B cell (primary cell): ENCODE measurements around the gene KCNAB3. TPM values are rescaled to one million over a fixed set of nuclear protein-coding genes. Genes with fewer than 3 reads are reported as not detected.

Source experiments
- ATAC-seq: fragments of 200-7000 bp; cut with Tn5 transposase; one replicate; pipeline ENCODE4 v1.10.0; 2021; ENCODE audit warnings: low read depth, mild to moderate bottlenecking, moderate number of reproducible peaks, moderate library complexity
- CTCF ChIA-PET: fragments of 350-600 bp; sonication (Branson Sonifier 250); formaldehyde crosslinking; loops from one replicate; lab custom pipeline; 2021; ENCODE audit warnings: antibody characterized with exemption, inconsistent platforms; lab: Charles Lee
- POLR2A ChIA-PET: fragments of 350-600 bp; sonication (Branson Sonifier 250); formaldehyde crosslinking; loops from one replicate; lab custom pipeline; 2021; ENCODE audit warnings: antibody characterized with exemption; lab: Charles Lee
- DNase-seq: peaks from one replicate; pipeline ENCODE4 v3.0.0; 2013
- H2AFZ ChIP-seq: 2 replicates; pipeline ENCODE4 v1.6.1; 2012; ENCODE audit warnings: mild to moderate bottlenecking, low read depth, low read length; ENCODE audit not compliant: insufficient read depth, poor library complexity, severe bottlenecking
- H3K27ac ChIP-seq, 2 donors: 1 replicate in 1 of 2; 2 replicates in 1 of 2; pipeline ENCODE4 v1.5.1; 2012 to 2013; ENCODE audit warnings: low read length in 2 of 2, mild to moderate bottlenecking in 2 of 2, moderate library complexity in 1 of 2
- H3K27me3 ChIP-seq, 4 experiments: fragments of 200-600 bp in 1 of 4; sonication (generic) in 1 of 4; replicated peaks in 1 of 4; 1 replicate in 2 of 4; 2 replicates in 2 of 4; pipeline versions ENCODE4 v1.6.1 to v1.7.0; 2013 to 2016; ENCODE audit warnings: low read length in 3 of 4, mild to moderate bottlenecking in 2 of 4, mixed read lengths in 1 of 4, moderate library complexity in 1 of 4; ENCODE audit not compliant: insufficient read depth in 4 of 4, control insufficient read depth in 3 of 4; ENCODE audit errors: control extremely low read depth in 1 of 4
- H3K36me3 ChIP-seq, 2 experiments: replicated peaks in 1 of 2; 1 replicate in 1 of 2; 2 replicates in 1 of 2; pipeline versions ENCODE4 v1.6.1 to v1.7.1; 2013; ENCODE audit warnings: low read length in 1 of 2; ENCODE audit not compliant: insufficient read depth in 2 of 2, control insufficient read depth in 1 of 2; ENCODE audit errors: control extremely low read depth in 1 of 2, extremely low read depth in 1 of 2
- H3K4me1 ChIP-seq, 2 donors: fragments of 200-600 bp in 1 of 2; sonication (generic) in 1 of 2; 1 replicate in 1 of 2; 2 replicates in 1 of 2; pipeline versions ENCODE4 v1.5.1 to v1.6.1; 2013 to 2017; ENCODE audit warnings: low read length in 2 of 2; ENCODE audit not compliant: control insufficient read depth in 2 of 2, insufficient read depth in 2 of 2
- H3K4me2 ChIP-seq: replicated peaks from 2 replicates; pipeline ENCODE3; 2012; ENCODE audit warnings: mild to moderate bottlenecking, low read depth, low read length; ENCODE audit not compliant: poor library complexity, severe bottlenecking
- H3K4me3 ChIP-seq, 5 experiments: fragments of 200-600 bp in 1 of 5; sonication (generic) in 1 of 5; 1 replicate in 3 of 5; 2 replicates in 2 of 5; pipeline versions ENCODE4 v1.5.1 to v1.7.0; 2011 to 2016; ENCODE audit warnings: low read length in 4 of 5, mild to moderate bottlenecking in 4 of 5, low read depth in 2 of 5, control low read depth in 1 of 5, moderate library complexity in 1 of 5; ENCODE audit not compliant: insufficient read depth in 1 of 5; ENCODE audit errors: control extremely low read depth in 1 of 5, extremely low read depth in 1 of 5
- H3K79me2 ChIP-seq: fragments of 200-600 bp; sonication (generic); one replicate; pipeline ENCODE4 v1.6.0; 2016; ENCODE audit warnings: low read length; ENCODE audit not compliant: control insufficient read depth, insufficient read depth
- H3K9ac ChIP-seq: fragments of 200-600 bp; sonication (generic); 2 replicates; pipeline ENCODE4 v1.6.1; 2017; ENCODE audit warnings: mild to moderate bottlenecking, low read length, moderate library complexity
- H3K9me3 ChIP-seq, 3 donors: one replicate each; pipeline versions ENCODE4 v1.6.1 to v1.7.1; 2013; ENCODE audit warnings: low read length in 2 of 3; ENCODE audit not compliant: control insufficient read depth in 2 of 3, insufficient read depth in 1 of 3; ENCODE audit errors: control extremely low read depth in 1 of 3
- H4K20me1 ChIP-seq: 2 replicates; pipeline ENCODE4 v1.6.0; 2012; ENCODE audit warnings: mild to moderate bottlenecking, low read length; ENCODE audit not compliant: insufficient read depth, control insufficient read depth, poor library complexity, severe bottlenecking
- H3K27ac Mint-ChIP-seq: one replicate; pipeline ENCODE4 v1.8.0; 2021; ENCODE audit warnings: mixed read lengths
- H3K27me3 Mint-ChIP-seq: one replicate; pipeline ENCODE4 v1.8.0; 2021; ENCODE audit warnings: mixed read lengths
- H3K4me1 Mint-ChIP-seq: one replicate; pipeline ENCODE4 v1.8.0; 2021; ENCODE audit warnings: mixed read lengths
- H3K4me3 Mint-ChIP-seq: one replicate; pipeline ENCODE4 v1.8.0; 2021; ENCODE audit warnings: mixed read lengths
- H3K9me3 Mint-ChIP-seq: one replicate; pipeline ENCODE4 v1.8.0; 2022; ENCODE audit warnings: mixed read lengths; ENCODE audit not compliant: insufficient read depth
- CTCF ChIP-seq: fragments of 200-600 bp; IDR thresholded peaks from one replicate; pipeline ENCODE4 v1.8.0; 2022; ENCODE audit warnings: antibody characterized with exemption, mild to moderate bottlenecking
- EZH2 ChIP-seq: IDR thresholded peaks from 2 replicates; pipeline ENCODE4 v1.6.1; 2012; ENCODE audit warnings: borderline replicate concordance, low read depth, mild to moderate bottlenecking, moderate library complexity, low read length; ENCODE audit not compliant: insufficient read depth, poor library complexity, severe bottlenecking
- WGBS: methylation state at CpG from one replicate; pipeline ENCODE4 v1.1.5; 2013; ENCODE audit warnings: missing lambda C conversion rate; ENCODE audit not compliant: insufficient coverage; 5-methylcytosine and 5-hydroxymethylcytosine counted together
- intact Hi-C: fragments of 100-400 bp; cut with micrococcal nuclease; formaldehyde crosslinking; loops from one replicate; pipeline ENCODE4 v1.10.0; 2022
- polyA plus RNA-seq: library from polyadenylated mRNA; depleted of rRNA; stranded (reverse); fragments of >200 nt; gene quantifications from 2 replicates; pipeline ENCODE4 v1.2.3, GENCODE V29; 2012
- total RNA-seq, 2 donors: library from RNA; stranded (reverse); fragments of 120-200 nt in 1 of 2; gene quantifications; 1 replicate in 1 of 2; 2 replicates in 1 of 2; pipeline versions ENCODE4 v1.2.3 to v1.2.4, GENCODE V29; 2013 to 2022

KCNAB3 gene
- total and polyA plus RNA-seq, 2 donors (not counting 1 experiment from before 2014, with no cell fraction given), result 11.4 to 16.3 TPM

GRCh38 chr17:7910711-7911110 is 18.9 kb downstream of the KCNAB3 start:
- TF ChIP-seq EZH2 (no peak), CTCF (no peak)
- ATAC-seq, result no peak
- no peaks in the 10 kb centered on the region for H4K20me1 ChIP-seq
- no peak for DNase-seq
- H3K27ac ChIP-seq, result no peak overlapping the region
- no peak overlapping the region for H3K4me2 ChIP-seq
- peaks cover 7 to 47% of the 10 kb centered on the region in 2 experiments for H3K36me3 ChIP-seq
- POLR2A ChIA-PET, result no interaction called here
- Mint-ChIP-seq H3K27me3 (no peaks in the 10 kb centered on the region), H3K27ac (no peak overlapping the region), H3K9me3 (no peaks in the 10 kb centered on the region), H3K4me1 (peaks cover 16% of the 10 kb centered on the region), H3K4me3 (no peak overlapping the region)
- no peaks in the 10 kb centered on the region for H3K9me3 ChIP-seq
- no peak overlapping the region for H2AFZ ChIP-seq
- H3K27me3 ChIP-seq, result no peaks in the 10 kb centered on the region
- H3K4me1 ChIP-seq, result peaks cover 7 to 8% of the 10 kb centered on the region in 2 donors
- intact Hi-C loops, result no loop called here
- CTCF ChIA-PET, result interaction anchor here (1.0 to 16.7 kb wide), 4 partner anchors 19 to 151 kb away, joined by 3 to 284 read pairs (median 40); partner anchors contain the start of gene KCNAB3
- 100% methylated on average over 12 of the region's 13 CpGs for WGBS
- no peaks in the 10 kb centered on the region for H3K79me2 ChIP-seq
- H3K9ac ChIP-seq, result no peak overlapping the region
- no peak overlapping the region for H3K4me3 ChIP-seq

- DNase-seq, result no peak
- H3K4me1 ChIP-seq, result peaks cover 5 to 7% of the 10 kb centered on the region in 2 donors
- no peak for ATAC-seq
- Mint-ChIP-seq H3K4me1 (peaks cover 11% of the 10 kb centered on the region), H3K9me3 (no peaks in the 10 kb centered on the region), H3K4me3 (no peak overlapping the region), H3K27me3 (no peaks in the 10 kb centered on the region), H3K27ac (no peak overlapping the region)
- CTCF ChIA-PET, result interaction anchor here (1.0 to 16.7 kb wide), 4 partner anchors 19 to 152 kb away, joined by 3 to 284 read pairs (median 40); partner anchors contain the start of gene KCNAB3
- no peak overlapping the region for H3K4me2 ChIP-seq
- H3K27ac ChIP-seq, result no peak overlapping the region
- no peaks in the 10 kb centered on the region for H3K9me3 ChIP-seq
- POLR2A ChIA-PET, result no interaction called here
- no peaks in the 10 kb centered on the region for H3K79me2 ChIP-seq
- peaks cover 7 to 50% of the 10 kb centered on the region in 2 experiments for H3K36me3 ChIP-seq
- no peaks in the 10 kb centered on the region for H4K20me1 ChIP-seq
- no peak for TF ChIP-seq CTCF
- no peak for TF ChIP-seq EZH2
- H3K27me3 ChIP-seq, result no peaks in the 10 kb centered on the region
- H3K4me3 ChIP-seq, result no peak overlapping the region
- intact Hi-C loops, result no loop called here
- 96% methylated on average over 15 of the region's 15 CpGs for WGBS
- no peak overlapping the region for H3K9ac ChIP-seq
- H2AFZ ChIP-seq, result no peak overlapping the region
These were observed 19.4 kb downstream of the KCNAB3 start for GRCh38 chr17:7910281-7910680.
